ENCODE results near the gene KRTAP10-3.

Gene KRTAP10-3

GRCh38 chr21:44547656-44548331 is 10.8 kb downstream of the KRTAP10-3 start:
- DNase-seq (ENCODE audit: low spot score): no peak

GRCh38 chr21:44544566-44544965 is 14.0 kb downstream of the KRTAP10-3 start:
- no peak for DNase-seq (ENCODE audit: low spot score)

DNA sequence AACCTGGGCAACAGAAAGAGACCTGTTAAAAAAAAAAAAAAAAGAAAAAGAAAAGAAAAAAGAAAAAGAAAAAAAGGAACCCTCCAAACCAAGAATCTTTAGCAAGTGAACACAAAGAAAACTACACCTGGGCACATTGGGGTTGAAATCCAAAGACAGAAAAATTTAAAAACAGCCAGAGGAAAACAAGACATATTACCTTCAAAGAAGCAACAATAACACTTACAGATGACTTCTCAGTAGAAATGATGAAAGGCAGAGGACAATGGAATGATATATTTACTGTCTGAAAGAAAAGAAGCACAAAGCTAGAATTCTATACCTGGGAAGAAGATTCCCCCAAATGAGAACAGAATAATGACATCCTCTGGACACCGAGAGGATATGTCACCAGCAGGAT is 15.9 kb downstream of the KRTAP10-3 start:
- DNase-seq (ENCODE audit: low spot score): no peak

GRCh38 chr21:44540741-44541288 is 17.8 kb downstream of the KRTAP10-3 start:
- DNase-seq (ENCODE audit: low spot score): no peak

GRCh38 chr21:44539991-44540666 is 18.5 kb downstream of the KRTAP10-3 start, which contains the start of gene KRTAP10-1:
TSS of gene KRTAP10-1 (minus strand) at chr21:44540195. CDS start at chr21:44540150, 45 bp downstream.
- DNase-seq (ENCODE audit: low spot score): no peak

- no peak for DNase-seq (ENCODE audit: low spot score)
Measured at GRCh38 chr21:44539046-44539445, 19.5 kb downstream of the KRTAP10-3 start.

DNA sequence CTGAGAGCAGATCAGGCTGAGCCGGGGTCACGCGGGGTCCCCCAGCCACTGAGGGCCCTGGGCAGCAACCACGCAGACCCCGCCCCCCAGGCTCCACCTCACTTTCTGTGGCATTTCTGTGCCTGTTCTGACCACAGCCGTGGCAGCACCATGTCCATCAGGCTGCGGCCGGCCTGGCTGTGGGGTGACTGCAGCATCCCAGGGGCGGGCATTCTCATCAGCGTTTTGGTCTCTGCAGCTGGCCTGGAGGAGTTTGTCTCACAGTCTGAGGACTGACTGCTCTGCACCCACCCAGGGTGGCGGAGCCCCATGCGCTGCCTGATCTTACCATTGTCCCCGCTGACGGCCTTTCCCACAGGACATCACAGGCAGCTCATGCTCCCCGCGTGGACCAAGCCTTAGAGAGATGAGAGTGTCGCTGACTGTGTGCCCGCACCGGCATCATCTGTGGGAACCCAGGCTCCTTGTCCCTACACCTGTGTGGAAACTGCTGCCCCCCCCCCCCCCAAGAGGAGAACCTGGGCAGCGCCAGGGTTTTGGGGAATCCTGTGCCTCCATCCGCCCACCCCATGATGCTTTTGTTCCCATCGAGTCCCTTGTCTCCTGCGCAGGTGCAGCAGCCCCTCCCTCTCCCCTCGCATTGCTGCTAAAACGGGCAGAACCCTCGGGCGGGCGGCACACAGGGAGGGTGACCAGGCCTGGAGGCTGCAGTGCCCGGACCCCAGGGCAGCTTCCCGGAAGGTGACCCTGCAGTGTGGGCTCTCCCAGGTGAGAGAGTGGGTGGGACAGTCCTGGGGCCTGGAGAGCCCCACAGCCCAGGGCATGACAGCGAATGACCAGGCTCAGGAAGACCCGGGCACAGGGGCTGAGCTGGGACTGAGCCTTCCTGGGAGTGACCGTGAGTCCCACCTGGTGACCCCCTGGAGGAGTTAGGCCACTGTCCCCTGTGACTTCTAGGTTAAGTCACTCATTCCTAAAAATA is 20.4 kb downstream of the KRTAP10-3 start:
- DNase-seq (ENCODE audit: low spot score): no peak

- no peak for DNase-seq (ENCODE audit: low spot score)
Measured at GRCh38 chr21:44535963-44536362, 22.6 kb downstream of the KRTAP10-3 start.

DNA sequence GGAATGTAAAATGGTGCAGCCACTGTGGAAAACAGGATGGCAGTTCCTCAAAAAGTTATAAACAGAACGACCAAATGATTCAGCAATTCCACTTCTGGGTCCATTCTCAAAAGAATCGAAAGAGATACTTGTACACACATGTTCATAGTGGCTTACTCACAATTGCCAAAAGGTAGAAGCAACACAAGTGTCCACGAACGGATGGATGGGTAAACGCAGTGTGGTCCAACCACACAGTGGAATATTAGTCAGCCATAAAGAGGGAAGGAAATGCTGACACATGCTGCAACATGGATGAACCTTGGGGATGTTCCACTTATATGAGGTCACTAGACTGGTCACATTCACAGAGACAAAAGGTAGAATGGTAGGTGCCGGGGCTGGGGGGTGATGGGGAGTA is 23.9 kb downstream of the KRTAP10-3 start:
- no peak for DNase-seq (ENCODE audit: low spot score)

GRCh38 chr21:44533891-44534627 is 24.5 kb downstream of the KRTAP10-3 start:
- peak; percentile 79 for DNase-seq (ENCODE audit: low spot score)

- no peak for DNase-seq (ENCODE audit: low spot score)
Measured at GRCh38 chr21:44533121-44533890, 25.3 kb downstream of the KRTAP10-3 start.

GRCh38 chr21:44532712-44533111 is 25.9 kb downstream of the KRTAP10-3 start:
- DNase-seq (ENCODE audit: low spot score): no peak

GRCh38 chr21:44531606-44532564 is 26.7 kb downstream of the KRTAP10-3 start:
- DNase-seq (ENCODE audit: low spot score): no peak

DNA sequence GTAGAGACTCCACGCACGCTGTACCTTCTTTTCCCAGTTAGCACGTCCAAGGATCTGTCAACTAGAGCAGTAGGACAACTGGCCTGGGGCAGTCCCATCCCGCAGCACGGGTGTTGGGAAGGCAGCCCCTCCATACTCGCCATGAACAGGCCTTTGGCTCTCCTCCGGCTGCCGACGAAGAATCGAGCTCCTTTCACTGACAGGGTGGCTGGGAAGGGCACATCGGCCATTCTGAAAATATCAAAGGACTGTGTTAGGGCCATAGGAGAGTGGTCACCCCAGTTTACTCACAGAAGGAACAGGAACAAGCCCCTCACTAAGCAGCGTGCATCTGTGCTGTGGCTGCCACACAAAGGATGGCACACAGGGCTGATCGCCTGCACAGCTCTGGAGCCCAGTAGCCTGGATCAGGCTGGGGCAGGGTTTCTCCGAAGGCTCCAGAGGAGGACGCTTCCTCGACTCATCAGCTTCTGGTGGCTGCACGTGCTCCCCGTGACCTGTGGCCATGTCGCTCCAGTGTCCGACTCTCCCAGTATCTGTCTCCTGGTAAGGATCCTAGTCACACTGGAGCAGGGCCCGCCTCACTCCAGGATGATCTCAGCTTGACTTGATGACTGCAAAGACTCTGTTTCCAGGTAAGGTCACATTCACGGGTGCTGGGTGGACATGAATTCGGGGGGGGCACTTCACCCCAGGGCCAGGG is 27.5 kb downstream of the KRTAP10-3 start:
- no peak for DNase-seq (ENCODE audit: low spot score)

DNA sequence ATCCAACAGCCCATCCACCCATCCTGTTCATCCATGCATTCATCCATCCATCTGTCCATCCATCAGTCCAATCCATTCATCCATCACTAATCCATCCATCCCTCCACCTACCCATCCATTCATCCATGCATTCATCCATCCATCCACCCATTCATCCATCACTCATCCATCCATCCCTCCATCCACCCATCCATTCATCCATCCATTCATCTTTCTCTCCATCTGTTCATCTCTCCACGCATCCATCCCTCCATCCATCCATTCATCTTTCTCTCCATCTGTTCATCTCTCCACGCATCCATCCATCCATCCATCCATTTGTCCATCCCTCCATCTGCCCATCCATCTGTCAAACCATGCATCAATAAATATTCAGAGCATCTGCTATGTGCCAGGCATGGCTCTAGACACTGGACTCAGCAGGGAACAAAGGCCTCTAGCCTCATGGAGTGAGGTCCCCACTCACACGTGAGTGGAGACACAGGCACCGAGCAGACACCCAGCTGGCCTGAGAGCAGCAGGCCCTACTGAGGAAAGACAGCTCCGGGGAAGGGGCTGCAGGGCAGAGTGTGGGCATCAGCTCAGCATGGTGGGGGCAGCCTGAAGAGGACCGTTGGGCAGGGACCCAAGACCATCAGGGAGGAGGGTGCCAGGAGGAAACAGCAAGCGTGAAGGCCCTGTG is 28.2 kb downstream of the KRTAP10-3 start:
- DNase-seq (ENCODE audit: low spot score): no peak

GRCh38 chr21:44529503-44530125 is 29.0 kb downstream of the KRTAP10-3 start:
- DNase-seq (ENCODE audit: low spot score): no peak

DNA sequence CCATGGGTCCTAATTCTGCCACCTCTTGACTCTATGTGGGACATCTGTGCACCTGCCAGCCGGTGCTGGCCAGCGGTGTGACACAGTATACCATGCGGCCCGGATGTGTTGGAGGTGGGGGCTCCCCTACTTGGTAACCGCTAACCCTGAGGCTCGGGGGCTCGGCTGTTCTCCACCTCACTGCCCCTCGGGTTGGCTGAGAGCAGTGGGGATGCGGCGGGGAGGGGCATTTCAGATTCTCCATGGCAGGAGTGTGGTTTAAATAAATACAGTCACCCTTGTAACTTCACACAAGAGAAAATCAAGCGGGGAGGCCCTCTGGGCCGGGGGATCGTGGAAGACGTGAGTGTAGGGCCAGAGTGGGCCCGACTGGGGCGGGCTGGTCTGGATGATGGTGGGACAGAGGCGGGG is 29.6 kb downstream of the KRTAP10-3 start:
- DNase-seq (ENCODE audit: low spot score): no peak

DNA sequence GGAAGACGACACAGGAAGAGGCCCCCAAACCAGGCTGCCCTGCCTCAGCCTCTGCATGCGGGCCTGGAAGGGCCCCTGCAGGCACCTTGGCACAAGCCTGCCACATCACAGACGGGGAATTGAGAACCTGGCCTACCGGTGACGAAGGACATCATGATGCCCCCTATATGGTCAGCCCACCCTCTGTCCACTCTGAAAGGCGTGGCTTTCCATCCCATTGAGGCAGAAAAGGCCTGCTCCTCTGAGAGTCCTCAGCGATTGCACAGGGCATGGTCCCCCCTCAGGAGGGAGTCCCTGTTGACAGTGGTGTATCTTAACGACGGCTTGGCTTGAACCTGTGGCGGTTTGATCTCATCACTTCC is 30.0 kb downstream of the KRTAP10-3 start:
- DNase-seq (ENCODE audit: low spot score): no peak
